ENCODE measurements around the gene ATRIP. TPM values are rescaled to one million over a fixed set of nuclear protein-coding genes. Genes with fewer than 3 reads are reported as not detected.

The ATRIP gene
- total RNA-seq, 4 donors from 2014 or later: 5.3 to 11.5 (median 7.5) TPM

- no peaks in the 10 kb centered on the region for H3K9me3 ChIP-seq
- DNase-seq: peak; percentile 85 to 89
- no peaks in the 10 kb centered on the region for H3K36me3 ChIP-seq
- no peak overlapping the region for H3K4me3 ChIP-seq
- intact Hi-C loops (cut with DNase I; ENCODE audit: low total_unique reads): loop anchor here (5.0 kb wide), 1 partner anchor 39 kb away; no protein-coding TSS in a partner anchor
- peak in 1 of 2 donors; percentile 27 for TF ChIP-seq POLR2A (IDR thresholded peaks at IDR 0.05)
- TF ChIP-seq, protein P1, sequence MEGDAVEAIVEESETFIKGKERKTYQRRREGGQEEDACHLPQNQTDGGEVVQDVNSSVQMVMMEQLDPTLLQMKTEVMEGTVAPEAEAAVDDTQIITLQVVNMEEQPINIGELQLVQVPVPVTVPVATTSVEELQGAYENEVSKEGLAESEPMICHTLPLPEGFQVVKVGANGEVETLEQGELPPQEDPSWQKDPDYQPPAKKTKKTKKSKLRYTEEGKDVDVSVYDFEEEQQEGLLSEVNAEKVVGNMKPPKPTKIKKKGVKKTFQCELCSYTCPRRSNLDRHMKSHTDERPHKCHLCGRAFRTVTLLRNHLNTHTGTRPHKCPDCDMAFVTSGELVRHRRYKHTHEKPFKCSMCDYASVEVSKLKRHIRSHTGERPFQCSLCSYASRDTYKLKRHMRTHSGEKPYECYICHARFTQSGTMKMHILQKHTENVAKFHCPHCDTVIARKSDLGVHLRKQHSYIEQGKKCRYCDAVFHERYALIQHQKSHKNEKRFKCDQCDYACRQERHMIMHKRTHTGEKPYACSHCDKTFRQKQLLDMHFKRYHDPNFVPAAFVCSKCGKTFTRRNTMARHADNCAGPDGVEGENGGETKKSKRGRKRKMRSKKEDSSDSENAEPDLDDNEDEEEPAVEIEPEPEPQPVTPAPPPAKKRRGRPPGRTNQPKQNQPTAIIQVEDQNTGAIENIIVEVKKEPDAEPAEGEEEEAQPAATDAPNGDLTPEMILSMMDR (IDR thresholded peaks at IDR 0.05): peak; percentile 98 to 100 (median 99)
- H3K27ac ChIP-seq: peak overlapping the region; percentile 58 to 63
- peaks cover 0 to 2% of the 10 kb centered on the region in 2 donors for H3K4me1 ChIP-seq
- H3K27me3 ChIP-seq: no peaks in the 10 kb centered on the region
Measured at GRCh38 chr3:48435774-48436476, 10.6 kb upstream of the ATRIP start.

- H3K36me3 ChIP-seq: no peaks in the 10 kb centered on the region
- H3K27me3 ChIP-seq: no peaks in the 10 kb centered on the region
- peaks cover 0 to 7% of the 10 kb centered on the region in 2 donors for H3K4me1 ChIP-seq
- no peaks in the 10 kb centered on the region for H3K9me3 ChIP-seq
- intact Hi-C loops (cut with DNase I; ENCODE audit: low total_unique reads): loop anchor here (5.0 kb wide), 1 partner anchor 39 kb away; no protein-coding TSS in a partner anchor
- TF ChIP-seq POLR2A (IDR thresholded peaks at IDR 0.05): no peak
- H3K27ac ChIP-seq: no peak overlapping the region
- no peak for DNase-seq
- H3K4me3 ChIP-seq: no peak overlapping the region
Measured at GRCh38 chr3:48436477-48436787, 10.1 kb upstream of the ATRIP start.

GRCh38 chr3:48436855-48437254 is 9.7 kb upstream of the ATRIP start:
- no peak for DNase-seq
- no peak overlapping the region for H3K27ac ChIP-seq
- intact Hi-C loops (cut with DNase I; ENCODE audit: low total_unique reads): loop anchor here (5.0 kb wide), 1 partner anchor 40 kb away; no protein-coding TSS in a partner anchor

GRCh38 chr3:48437812-48438211 is 8.7 kb upstream of the ATRIP start:
- Histone ChIP-seq H3K27me3 (no peaks in the 10 kb centered on the region), H3K4me3 (no peak overlapping the region), H3K4me1 (peaks cover 0 to 12% of the 10 kb centered on the region in 2 donors), H3K36me3 (no peaks in the 10 kb centered on the region), H3K9me3 (no peaks in the 10 kb centered on the region), H3K27ac (no peak overlapping the region)
- no peak for DNase-seq
- TF ChIP-seq, protein P1 (IDR thresholded peaks at IDR 0.05): no peak
- TF ChIP-seq POLR2A (IDR thresholded peaks at IDR 0.05): no peak
- intact Hi-C loops (cut with DNase I; ENCODE audit: low total_unique reads): loop anchor here (5.0 kb wide), 1 partner anchor 41 kb away; no protein-coding TSS in a partner anchor

More at GRCh38 chr3:48436855-48437254, 9.7 kb upstream of the ATRIP start:
- Histone ChIP-seq H3K27me3 (no peaks in the 10 kb centered on the region), H3K9me3 (no peaks in the 10 kb centered on the region), H3K4me3 (no peak overlapping the region), H3K4me1 (peaks cover 0 to 11% of the 10 kb centered on the region in 2 donors), H3K36me3 (no peaks in the 10 kb centered on the region)
- no peak for TF ChIP-seq POLR2A (IDR thresholded peaks at IDR 0.05)
- TF ChIP-seq, protein P1 (IDR thresholded peaks at IDR 0.05): no peak

DNA sequence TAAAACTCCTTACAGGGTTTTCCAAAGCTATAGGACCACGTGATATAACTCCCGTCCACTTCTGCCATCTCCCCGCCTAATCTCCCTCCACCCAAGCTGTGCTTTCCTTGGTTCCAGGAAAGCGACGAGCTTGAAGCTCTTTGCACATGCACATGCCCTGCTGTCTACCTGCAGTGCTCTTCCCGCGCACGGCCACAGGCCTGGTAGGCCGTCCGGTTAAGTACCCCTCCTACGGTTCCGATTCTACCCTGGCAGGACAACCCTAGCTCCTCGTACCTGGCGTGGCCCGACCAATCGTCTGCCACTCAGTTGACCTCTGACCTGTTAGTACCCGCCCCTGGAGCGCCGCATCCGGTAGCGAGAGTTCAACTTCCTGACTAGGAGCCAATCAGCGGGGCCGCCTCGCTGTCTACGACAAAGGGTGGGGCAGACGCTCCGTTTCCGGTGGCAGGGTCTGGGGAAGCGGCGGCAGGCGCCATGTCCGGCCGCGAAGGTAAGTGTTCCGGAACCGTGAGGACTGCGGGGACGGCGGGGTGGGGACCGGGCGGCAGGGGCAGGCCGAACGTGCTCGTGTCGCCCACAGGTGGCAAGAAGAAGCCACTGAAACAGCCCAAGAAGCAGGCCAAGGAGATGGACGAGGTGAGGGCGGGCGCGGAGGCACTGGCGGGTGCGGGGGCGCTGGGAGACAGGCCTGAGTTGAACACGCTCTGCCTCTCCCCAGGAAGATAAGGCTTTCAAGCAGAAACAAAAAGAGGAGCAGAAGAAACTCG is 6.5 kb upstream of the ATRIP start, which contains the start of the genes CCDC51 and TMA7:
CCDC51 (minus strand) TSS at position 300 of the 770 bp plus-strand sequence. CDS start 4,991 bp downstream, outside the sequence.
TMA7 (plus strand) TSS at position 438 of the 770 bp plus-strand sequence; CDS start at position 478, 40 bp downstream.
- intact Hi-C loops (cut with DNase I; ENCODE audit: low total_unique reads): loop anchor here (5.0 kb wide), 1 partner anchor 43 kb away; no protein-coding TSS in a partner anchor
- peak within 1 kb of the TSS; percentile 87 to 90 for H3K27ac ChIP-seq
- TF ChIP-seq POLR2A (IDR thresholded peaks at IDR 0.05): peak; percentile 80 to 94
- TF ChIP-seq, protein P1 (IDR thresholded peaks at IDR 0.05): peak in 2 of 4 experiments; percentile 11 to 16
- DNase-seq: peak; percentile 98
- H3K4me1 ChIP-seq: peaks cover 0 to 12% of the 10 kb centered on the region in 2 donors
- H3K27me3 ChIP-seq: no peaks in the 10 kb centered on the region
- H3K4me3 ChIP-seq: peak within 1 kb of the TSS; percentile 55 to 92
- H3K36me3 ChIP-seq: no peaks in the 10 kb centered on the region
- H3K9me3 ChIP-seq: no peaks in the 10 kb centered on the region

Data from uterus (tissue), 4 donors.